ENCODE results near the gene DHRS7.

Gene DHRS7

DNA sequence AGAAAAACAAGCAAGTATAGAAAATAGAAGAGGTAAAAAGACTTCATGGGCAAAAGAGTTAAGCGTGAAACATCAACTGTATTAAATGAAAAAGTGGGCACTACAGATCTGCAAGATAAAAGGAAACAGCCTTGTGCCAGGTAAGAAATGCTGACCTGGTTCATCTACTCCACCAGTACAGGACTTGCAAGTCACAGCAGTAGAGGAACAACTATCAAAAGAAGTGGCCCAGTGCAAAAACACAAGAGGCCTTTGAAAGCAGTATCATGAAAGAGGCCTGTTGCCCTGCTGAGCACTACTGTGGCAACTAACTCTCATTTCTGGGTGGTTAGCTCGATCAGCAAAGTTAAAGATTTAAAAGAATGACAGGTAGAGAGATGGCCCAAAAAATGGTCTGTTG lies 10.5 kb downstream of the DHRS7 start:
- TF ChIP-seq, protein P1, sequence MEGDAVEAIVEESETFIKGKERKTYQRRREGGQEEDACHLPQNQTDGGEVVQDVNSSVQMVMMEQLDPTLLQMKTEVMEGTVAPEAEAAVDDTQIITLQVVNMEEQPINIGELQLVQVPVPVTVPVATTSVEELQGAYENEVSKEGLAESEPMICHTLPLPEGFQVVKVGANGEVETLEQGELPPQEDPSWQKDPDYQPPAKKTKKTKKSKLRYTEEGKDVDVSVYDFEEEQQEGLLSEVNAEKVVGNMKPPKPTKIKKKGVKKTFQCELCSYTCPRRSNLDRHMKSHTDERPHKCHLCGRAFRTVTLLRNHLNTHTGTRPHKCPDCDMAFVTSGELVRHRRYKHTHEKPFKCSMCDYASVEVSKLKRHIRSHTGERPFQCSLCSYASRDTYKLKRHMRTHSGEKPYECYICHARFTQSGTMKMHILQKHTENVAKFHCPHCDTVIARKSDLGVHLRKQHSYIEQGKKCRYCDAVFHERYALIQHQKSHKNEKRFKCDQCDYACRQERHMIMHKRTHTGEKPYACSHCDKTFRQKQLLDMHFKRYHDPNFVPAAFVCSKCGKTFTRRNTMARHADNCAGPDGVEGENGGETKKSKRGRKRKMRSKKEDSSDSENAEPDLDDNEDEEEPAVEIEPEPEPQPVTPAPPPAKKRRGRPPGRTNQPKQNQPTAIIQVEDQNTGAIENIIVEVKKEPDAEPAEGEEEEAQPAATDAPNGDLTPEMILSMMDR (IDR thresholded peaks at IDR 0.05), result peak; percentile 11
- no peaks in the 10 kb centered on the region for H3K27me3 ChIP-seq
- H3K9me3 ChIP-seq, result no peaks in the 10 kb centered on the region
- H3K36me3 ChIP-seq, result peaks cover 23% of the 10 kb centered on the region
- peaks cover 60 to 81% of the 10 kb centered on the region in 2 experiments for H3K4me1 ChIP-seq (ENCODE audit: control insufficient read depth in 1 of 2, insufficient read depth in 1 of 2, low read depth in 1 of 2, low read length in 1 of 2)
- H3K27ac ChIP-seq, result peak overlapping the region; percentile 93
- peak overlapping the region; percentile 29 to 34 for H3K4me3 ChIP-seq (ENCODE audit: low read depth in 1 of 2, low read length in 1 of 2)

DNA sequence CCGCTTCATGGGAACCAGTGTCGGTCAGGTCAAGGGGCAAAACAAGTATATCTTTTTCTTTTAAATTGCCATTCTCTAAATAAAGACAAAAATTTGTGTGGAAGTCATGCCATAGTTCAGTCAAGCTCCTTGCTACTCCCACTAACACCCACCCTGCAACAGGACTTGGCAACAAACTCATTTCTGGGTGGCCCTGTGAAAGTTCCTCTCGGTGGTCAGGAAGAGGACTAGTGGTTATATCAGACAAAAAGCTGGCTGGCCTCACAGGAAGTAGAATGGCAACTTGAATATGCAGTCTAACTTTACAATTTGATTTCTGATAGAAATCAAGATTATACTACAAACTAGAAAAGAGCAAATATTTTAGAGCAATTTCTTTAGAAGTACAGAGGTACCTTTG lies 11.2 kb downstream of the DHRS7 start:
- H3K36me3 ChIP-seq, result peaks cover 30% of the 10 kb centered on the region
- peak overlapping the region; percentile 93 for H3K27ac ChIP-seq
- peak overlapping the region; percentile 29 to 34 for H3K4me3 ChIP-seq (ENCODE audit: low read depth in 1 of 2, low read length in 1 of 2)
- H3K9me3 ChIP-seq, result no peaks in the 10 kb centered on the region
- peaks cover 66 to 81% of the 10 kb centered on the region in 2 experiments for H3K4me1 ChIP-seq (ENCODE audit: control insufficient read depth in 1 of 2, insufficient read depth in 1 of 2, low read depth in 1 of 2, low read length in 1 of 2)
- TF ChIP-seq, protein P1 (IDR thresholded peaks at IDR 0.05), result no peak
- H3K27me3 ChIP-seq, result no peaks in the 10 kb centered on the region

DNA sequence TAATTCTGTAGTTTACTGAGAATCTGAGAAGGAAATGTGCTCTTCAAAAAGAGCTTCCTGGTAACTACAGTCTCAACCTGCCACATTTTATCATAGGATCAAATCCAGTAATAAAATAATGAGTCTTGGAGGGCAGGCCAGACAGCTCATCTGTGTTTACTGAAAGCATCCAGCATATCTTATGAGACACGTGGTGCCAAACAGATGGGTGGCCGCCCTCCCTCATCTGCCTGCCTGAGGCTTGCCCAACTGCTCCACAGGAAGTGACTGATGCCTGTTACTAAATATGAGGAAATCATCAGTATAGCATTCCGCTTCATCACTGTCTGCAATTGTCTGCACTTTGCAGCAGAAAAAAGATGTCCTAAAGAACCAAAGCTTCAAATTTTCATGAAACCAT lies 13.5 kb downstream of the DHRS7 start:
- H3K4me1 ChIP-seq (ENCODE audit: control insufficient read depth in 1 of 2, insufficient read depth in 1 of 2, low read depth in 1 of 2, low read length in 1 of 2), result peaks cover 73 to 79% of the 10 kb centered on the region in 2 experiments
- peaks cover 53% of the 10 kb centered on the region for H3K36me3 ChIP-seq
- peak overlapping the region; percentile 93 for H3K27ac ChIP-seq
- no peaks in the 10 kb centered on the region for H3K9me3 ChIP-seq
- H3K27me3 ChIP-seq, result no peaks in the 10 kb centered on the region
- H3K4me3 ChIP-seq (ENCODE audit: low read depth in 1 of 2, low read length in 1 of 2), result peak overlapping the region; percentile 2 to 45
- TF ChIP-seq, protein P1 (IDR thresholded peaks at IDR 0.05), result no peak

DNA sequence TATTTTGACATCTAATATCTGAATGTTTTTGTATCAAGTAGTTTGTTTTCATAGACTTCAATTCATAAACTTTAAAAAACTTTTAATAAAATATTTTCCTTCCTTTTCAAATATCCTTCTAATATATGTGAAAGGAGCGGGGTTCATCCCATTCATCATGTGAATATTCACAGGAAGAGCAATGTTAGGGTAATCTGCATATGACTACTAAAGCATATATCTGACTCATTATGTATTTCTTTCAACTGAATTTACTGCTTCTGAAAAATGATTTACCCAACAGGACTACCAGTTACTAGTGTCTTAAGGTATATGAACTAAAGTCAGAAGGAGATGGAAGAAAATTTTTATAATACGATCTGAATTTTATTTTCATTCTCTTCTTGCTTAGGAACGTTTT lies 30.5 kb downstream of the DHRS7 start:
- H3K4me1 ChIP-seq (ENCODE audit: control insufficient read depth in 1 of 2, insufficient read depth in 1 of 2, low read depth in 1 of 2, low read length in 1 of 2), result no peaks in the 10 kb centered on the region
- no peak overlapping the region for H3K4me3 ChIP-seq (ENCODE audit: low read depth in 1 of 2, low read length in 1 of 2)
- H3K27me3 ChIP-seq, result no peaks in the 10 kb centered on the region
- H3K36me3 ChIP-seq, result no peaks in the 10 kb centered on the region
- H3K9me3 ChIP-seq, result no peaks in the 10 kb centered on the region
- H3K27ac ChIP-seq, result no peak overlapping the region
- TF ChIP-seq, protein P1 (IDR thresholded peaks at IDR 0.05), result no peak

DNA sequence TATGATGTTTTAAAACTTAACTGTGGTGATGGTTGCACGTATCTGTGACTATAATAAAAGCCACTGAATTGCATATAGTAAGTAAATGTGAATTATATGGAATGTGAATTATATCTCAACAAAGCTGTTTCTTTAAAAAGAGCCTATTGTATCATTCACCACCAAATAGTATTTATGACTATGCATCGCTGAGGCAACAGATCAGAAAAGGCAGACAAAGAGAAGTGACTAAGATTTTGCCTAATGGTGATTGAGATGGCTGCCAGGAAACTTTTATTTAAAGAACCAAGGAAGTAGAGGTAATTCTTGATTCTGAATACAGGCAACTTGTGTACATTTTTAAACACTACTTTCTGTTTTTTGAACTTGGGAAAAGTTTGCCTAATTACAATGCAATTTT lies 31.7 kb downstream of the DHRS7 start:
- Histone ChIP-seq H3K27ac (no peak overlapping the region), H3K9me3 (no peaks in the 10 kb centered on the region), H3K4me3 (ENCODE audit: low read depth in 1 of 2, low read length in 1 of 2) (no peak overlapping the region), H3K4me1 (ENCODE audit: control insufficient read depth in 1 of 2, insufficient read depth in 1 of 2, low read depth in 1 of 2, low read length in 1 of 2) (no peaks in the 10 kb centered on the region), H3K27me3 (no peaks in the 10 kb centered on the region), H3K36me3 (no peaks in the 10 kb centered on the region)
- TF ChIP-seq, protein P1 (IDR thresholded peaks at IDR 0.05), result no peak

DNA sequence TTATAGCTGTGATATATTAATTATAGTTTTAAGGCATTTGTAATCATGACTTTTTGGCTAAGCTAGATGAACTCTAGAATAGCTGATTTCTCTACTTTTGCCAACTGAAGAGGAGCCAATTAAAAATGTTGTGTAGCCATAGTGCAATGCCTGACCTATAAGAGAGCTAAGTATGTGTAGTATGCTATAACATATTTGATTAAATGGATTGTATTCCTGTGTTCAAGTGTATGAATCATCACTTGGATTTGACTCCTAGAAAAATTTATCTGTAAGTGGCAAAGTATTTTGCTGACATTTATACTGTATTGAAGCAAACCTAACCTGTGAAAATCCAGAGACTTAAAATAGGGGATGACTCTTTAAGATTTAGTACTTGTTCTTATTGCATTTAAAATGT lies 39.3 kb downstream of the DHRS7 start:
- no peak overlapping the region for H3K27ac ChIP-seq
- peaks cover 56% of the 10 kb centered on the region for H3K36me3 ChIP-seq
- H3K9me3 ChIP-seq, result no peaks in the 10 kb centered on the region
- no peak overlapping the region for H3K4me3 ChIP-seq (ENCODE audit: low read depth in 1 of 2, low read length in 1 of 2)
- H3K27me3 ChIP-seq, result no peaks in the 10 kb centered on the region
- H3K4me1 ChIP-seq (ENCODE audit: control insufficient read depth in 1 of 2, insufficient read depth in 1 of 2, low read depth in 1 of 2, low read length in 1 of 2), result no peaks in the 10 kb centered on the region
- TF ChIP-seq, protein P1 (IDR thresholded peaks at IDR 0.05), result no peak

All from neutrophil (primary cell).